ENCODE measurements around the gene GRIA4.

GRCh38 chr11:105861225-105861624 is 251.4 kb downstream of the GRIA4 start:
- TF ChIP-seq CTCF (IDR thresholded peaks at IDR 0.05) (no peak), EP300 (IDR thresholded peaks at IDR 0.05) (no peak), POLR2A (IDR thresholded peaks at IDR 0.05) (no peak), POLR2AphosphoS5 (IDR thresholded peaks at IDR 0.05) (no peak)

Data from upper lobe of left lung (tissue), 4 donors.